Activated CD4-positive, alpha-beta T cell treated with anti-CD3 and anti-CD28 coated beads, Interleukin-2, amount 50 U/mL, for 1 hour (primary cell): ENCODE data around the gene SUFU.
"Not testable (repeated sequence)": the region's sequence is repeated elsewhere in the genome, so short reads cannot be mapped to it uniquely, and the experiment has no call there.

Experiments used
- DNase-seq: peaks from one replicate; pipeline ENCODE4 v3.0.0-alpha.2; 2020

Gene SUFU

DNA sequence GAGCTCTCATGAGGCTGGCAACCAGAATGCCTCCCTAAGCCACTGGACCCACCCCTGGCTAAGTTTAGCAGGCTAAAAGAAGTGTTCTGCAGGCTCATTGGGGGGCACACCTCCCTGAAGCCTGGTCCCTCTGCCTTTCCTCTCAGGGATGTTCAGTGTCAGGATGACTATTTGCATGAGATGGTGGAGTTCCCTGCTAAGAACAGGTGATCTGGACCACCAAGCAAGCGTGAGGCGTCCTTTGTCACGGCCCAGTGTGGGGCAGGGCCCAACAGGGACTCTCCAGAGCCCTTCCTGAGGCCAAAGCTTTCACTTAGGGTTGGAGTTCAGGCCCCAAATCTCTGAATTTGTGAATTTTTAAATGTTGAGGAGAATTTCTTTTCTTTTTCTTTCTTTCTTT is 12.0 kb downstream of the SUFU start:
- DNase-seq, result no peak

DNA sequence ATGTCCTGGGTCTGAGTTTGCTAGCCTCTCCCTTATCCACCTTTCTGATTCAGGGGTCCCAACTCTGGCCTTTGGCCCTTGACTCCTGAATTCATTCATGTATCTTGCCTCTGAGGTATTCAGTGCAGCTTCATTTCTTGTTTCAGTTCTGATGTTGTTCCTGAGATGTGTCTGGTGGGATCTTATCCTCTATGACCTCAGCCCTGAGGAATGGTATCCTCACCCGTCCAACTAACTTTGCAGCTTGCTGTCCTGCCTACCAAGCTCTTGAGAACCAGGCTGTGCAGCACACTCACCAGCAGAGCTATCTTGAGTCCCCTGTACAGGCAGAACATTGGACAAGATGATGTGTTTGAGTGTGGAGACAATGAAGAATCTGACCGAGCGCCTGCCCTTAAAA is 13.8 kb downstream of the SUFU start:
- no peak for DNase-seq

DNA sequence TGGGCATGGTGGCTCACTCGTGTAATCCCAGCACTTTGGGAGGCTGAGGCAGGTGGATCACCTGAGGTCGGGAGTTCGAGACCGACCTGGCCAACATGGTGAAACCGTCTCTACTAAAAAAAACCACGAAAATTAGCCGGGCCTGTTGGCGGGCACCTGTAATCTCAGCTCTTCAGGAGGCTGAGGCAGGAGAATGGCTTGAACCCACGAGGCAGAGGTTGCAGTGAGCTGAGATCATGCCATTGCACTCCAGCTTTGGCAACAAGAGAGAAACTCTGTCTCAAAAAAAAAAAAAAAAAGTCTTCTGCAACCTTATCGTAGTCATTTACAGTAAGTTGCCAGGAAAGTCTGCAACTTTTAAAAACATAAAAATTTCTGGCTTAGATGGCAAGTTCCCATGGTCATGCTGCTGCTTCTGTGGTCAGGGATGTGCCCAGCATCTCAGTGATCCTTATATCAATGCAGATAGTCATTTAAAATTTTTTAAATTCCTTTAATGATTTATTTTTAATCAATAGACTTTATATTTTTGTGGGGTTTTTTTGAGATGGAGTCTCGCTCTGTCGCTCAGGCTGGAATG is 15.6 kb downstream of the SUFU start:
- no peak for DNase-seq

DNA sequence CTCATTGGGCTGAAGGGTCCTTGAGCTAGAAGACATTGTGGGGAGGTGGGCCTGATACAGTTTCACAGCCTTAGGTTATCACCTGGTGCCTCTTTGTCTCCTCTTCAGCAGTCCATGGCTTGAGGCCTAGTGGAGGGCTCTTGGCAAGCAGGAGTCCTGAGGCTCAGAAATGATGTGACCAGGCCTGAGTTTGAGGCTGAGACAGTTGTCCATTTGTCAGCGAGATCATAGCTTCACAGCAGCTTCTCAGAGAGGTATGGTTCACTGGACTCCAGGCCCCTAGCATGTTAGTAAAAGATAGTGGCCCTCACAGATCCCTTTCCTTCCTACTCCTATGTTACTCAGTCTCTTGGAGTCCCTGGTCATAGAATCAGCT is 19.1 kb downstream of the SUFU start:
- no peak for DNase-seq

DNA sequence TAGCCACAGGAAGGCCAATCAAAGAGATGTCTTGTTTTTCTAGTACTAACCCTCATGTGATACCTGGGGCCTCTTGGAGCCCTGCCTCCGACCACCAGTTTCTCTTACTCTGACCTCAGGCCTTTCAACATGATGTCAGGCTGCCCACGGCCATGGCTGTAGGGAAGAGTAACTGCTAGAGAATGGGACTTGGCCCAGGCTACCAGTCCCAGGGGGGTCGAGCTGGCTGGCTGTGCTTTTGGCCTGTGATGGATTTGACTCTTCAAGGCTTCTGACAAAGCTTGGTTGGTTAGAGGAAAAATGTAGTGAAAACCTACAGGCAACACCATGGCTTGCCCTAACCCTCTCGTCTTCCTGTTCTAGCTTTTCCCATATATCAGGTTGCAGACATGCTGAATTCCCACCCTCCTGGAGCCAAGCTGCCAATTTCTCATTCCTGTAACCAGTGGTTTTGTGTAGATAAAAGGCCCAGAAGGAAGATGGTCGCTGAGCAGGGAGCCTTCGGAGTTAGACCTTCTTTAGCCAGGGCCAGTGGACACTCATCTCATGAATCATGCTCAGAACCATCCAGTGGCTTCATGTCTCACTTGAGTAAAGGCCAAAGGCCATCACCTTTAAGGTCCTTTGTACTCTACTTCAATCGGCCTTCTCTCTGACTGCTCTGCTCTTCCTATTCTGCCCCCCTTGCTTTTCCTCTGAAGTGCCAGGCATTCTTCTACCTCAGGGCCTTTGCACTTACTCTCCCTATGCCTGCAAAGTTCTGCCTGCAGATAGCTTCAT is 19.7 kb downstream of the SUFU start:
- no peak for DNase-seq

DNA sequence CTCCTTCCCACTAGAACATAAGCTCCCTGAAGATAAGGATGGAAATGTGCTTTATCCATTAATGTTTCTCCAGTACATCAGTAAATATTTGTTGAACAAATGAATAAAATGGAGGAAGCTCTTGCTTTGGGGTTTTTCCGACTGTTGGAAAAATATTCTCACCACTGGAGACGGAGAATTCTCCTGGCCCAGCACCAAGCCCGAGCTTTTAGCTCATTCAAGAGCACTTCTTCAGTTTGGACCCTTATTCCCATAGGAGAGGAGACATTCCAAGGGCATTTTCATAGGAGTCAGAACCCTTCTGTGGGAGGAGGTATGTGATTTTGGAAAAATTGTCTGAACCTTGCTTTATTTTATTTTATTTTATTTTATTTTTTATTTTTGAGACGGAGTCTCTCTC is 21.0 kb downstream of the SUFU start:
- no peak for DNase-seq

DNA sequence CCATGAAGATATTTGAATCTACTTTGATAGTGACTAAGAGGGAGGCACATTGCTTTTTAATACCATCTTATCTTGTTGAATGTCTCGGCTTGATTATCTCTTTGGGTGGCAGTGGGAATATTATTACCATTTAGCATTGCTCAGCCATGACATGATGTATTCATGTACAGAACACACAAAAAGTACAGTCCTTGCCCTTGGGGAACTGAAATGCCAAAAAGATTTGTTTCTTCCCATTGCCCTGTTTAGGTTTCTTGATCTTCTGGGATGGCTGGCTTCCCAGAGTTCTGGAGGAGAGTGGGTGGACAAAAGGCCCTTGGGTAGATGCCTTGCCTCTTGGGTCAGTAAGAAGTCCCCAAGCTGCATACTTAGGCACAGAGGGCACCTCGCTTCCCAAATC is 23.8 kb downstream of the SUFU start:
- no peak for DNase-seq

DNA sequence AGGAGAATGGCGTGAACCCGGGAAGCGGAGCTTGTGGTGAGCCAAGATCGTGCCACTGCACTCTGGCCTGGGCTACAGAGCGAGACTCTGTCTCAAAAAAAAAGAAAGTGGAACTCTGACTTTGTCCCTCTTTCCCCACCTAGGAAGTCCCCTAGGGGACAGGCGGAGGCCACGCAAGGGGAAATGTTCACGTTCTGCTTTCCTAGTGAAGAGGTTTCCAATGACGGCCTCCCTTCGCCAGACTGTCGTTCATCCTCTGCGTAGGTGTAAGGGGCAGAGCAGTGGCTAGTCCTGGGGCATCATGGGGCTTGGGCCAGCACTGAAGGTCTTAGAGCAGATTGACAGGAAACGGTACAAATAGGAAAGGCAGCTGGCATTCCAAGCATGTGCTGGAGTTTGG is 30.6 kb downstream of the SUFU start:
- DNase-seq, result no peak

DNA sequence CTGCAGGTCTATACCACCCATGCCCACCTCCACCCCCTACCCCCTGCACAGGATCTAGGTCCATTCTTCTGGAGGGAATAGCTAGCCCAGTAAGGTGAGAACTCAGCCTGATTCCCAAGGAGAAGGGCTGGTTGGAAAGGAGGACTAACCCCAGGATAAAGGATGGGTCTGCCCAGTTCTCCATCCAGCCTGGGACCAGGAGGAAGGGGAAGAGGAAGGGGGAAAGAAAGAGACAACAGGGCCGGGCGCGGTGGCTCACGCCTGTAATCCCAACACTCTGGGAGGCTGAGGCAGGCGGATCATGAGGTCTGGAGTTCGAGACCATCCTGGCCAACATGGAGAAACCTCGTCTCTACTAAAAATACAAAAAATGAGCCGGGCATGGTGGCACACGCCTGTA is 31.2 kb downstream of the SUFU start:
- DNase-seq, result not testable (repeated sequence)

DNA sequence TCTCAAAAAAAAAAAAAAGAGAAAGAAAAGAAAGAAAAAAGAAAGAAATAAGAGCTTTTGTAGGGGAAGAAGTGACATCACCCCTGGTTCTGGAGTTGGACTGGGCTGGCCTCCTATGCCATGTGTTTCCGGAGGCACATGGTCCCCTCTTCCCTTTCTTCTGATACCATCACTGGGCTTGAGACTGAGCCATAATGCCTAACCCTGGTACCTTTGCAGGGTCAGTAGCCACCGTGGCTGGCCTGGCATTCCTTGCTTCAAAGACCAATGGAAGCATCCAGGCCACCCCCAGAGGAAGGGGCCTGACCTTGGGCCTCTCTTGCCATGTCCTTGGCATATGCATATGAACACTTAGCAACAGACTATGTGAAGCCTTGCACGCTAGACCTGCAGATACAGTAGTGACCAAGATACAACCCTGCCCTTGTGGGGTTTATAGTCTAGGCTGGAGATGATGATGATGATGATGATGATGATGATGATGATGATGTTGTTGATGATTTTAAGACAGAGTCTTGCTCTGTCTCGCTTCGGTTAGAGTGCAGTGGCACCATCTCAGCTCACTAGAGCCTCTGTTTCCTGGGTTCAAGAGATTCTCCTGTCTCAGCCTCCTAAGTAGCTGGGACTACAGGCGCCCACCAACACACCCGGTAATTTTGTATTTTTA is 31.8 kb downstream of the SUFU start:
- DNase-seq, result no peak

DNA sequence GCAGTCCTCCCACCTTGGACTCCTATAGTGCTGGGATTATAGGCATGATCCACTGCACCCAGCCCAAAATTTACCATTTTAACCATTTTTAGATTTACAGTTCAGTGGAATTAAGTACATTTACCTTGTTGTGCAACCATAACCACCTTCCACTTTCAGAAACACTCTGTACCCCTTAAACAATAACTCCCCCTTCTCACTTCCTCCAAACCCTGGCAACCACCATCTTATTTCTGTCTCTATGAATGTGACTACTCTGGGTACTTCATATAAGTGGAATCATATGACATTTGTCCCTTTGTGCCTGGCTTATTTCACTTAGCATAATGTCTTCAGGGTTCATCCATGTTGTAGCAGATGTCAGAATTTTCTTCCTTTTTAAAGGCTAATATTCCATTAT is 33.6 kb downstream of the SUFU start:
- no peak for DNase-seq

DNA sequence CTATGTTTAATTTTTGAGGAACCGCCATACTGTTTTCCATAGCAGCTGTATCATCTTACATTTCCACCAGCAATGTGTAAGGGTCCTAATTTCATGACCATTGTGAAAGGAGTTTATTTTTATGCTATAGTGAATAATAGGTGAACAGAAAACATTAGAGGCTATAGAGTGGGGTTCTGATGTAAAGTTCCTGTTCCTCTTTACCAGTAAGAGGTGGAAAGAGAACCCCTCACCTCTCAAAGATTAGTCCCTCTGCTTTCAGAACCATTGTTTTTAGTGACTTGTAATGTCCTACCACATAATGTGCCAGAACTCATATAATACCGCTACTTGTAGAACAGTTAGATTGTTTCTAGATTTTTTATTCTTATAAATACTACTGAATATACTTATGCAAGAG is 34.2 kb downstream of the SUFU start:
- no peak for DNase-seq

DNA sequence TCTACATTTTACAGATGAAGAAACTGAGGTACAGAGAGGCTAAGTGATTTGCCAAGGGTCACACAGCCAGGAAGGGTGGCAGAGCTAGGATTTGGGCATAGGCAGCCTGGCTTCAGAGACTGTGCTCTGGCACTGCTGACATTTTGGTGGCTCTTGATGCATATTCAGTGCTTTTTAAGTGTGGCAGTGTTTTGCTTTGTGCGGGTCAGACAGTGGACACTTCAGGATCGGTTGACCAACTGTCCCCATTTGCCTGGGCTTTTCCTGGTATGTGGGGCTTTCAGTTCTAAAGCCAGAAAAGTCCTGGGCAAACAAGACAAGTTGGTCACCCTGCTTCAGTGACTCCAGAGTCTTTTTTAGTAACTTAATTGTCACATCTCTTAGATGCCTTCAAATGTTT is 35.0 kb downstream of the SUFU start:
- no peak for DNase-seq

DNA sequence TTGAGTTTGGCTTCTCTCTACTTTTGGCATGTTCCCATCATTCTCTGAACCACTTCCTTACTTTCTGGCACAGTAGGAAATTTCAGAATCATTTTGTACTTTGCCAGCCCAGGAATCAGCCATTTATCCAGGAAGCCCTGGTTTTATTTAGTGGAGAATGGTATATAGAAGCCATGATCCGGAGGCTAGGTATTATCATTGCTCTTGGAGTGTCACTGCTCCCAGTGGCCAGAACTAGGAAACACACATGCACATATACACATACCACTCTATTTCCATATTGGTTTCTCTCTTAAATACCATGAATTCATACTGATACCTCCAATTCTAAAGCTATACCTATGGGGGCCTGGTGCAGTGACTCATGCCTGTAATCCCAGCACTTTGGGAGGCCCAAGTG is 36.3 kb downstream of the SUFU start:
- no peak for DNase-seq

DNA sequence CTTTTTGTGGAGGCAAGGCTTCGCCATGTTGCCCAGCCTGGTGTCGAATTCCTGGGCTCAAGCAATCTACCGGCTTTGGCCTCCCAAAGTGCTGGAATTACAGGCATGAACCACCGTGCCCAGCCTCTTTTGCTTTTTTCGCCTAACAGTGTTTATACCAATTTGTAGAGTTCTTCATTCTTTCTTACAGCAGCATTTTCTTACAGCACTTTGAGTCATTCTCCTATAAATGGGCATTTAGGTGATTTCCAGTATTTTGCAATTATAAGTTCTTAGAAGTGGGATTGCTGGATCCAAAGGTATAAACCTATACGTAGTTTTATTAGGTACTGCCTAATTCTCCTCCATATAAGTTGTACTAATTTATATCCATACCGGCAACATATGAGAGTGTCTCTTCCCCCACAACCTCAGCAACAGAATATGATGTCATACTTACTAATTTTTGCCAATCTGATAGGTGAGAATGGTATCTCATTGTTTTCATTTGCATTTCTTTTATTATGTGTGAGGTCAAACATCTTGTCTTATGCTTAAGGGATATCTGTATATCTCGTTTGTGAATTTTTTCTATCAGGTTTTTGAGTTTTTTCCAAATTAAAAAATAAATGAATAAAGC is 39.1 kb downstream of the SUFU start:
- DNase-seq, result no peak

DNA sequence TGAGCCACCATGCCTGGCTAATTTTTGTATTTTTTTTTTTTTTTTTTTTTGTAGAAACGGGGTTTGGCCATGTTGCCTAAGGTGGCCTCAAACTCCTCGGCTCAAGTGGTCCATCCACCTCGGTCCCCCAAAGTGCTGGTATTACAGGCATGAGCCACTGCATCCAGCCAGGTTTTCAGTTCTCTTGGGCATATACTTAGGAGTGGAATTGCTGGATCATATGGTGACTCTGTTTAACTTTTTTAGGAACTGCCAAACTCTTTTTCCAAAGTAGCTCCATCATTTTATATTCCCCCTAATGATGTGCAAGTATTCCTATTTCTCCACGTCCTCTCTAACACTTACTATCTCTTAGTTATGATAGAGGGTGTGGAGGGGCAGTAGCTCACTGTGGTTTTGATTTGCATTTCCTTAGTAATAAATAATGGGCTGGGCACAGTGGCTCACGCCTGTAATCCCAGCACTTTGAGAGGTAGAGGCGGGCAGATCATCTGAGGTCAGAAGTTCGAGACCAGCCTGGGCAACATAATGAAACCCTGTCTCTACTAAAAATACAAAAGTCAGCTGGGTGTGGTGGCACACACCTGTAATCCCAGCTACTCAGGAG is 41.6 kb downstream of the SUFU start:
- no peak for DNase-seq

DNA sequence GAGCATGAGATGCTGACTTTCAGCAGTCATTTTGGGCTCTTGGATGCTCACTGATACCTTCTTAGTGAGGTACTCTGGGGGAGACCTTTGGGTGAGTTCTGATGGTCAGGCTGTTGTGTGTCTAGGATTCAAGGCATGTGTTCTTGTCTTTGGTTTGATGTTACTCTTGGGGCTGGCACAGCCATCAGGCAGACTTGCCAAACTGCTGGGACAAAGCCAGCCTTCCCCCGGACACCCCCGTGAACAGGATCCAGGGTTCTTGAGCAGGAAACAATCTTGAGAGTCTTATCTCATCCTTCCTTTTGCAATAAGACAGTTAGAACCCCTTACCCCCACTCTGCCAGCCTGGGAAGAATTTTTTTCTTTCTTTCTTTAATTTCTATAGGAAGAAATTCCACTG is 42.2 kb downstream of the SUFU start:
- no peak for DNase-seq

DNA sequence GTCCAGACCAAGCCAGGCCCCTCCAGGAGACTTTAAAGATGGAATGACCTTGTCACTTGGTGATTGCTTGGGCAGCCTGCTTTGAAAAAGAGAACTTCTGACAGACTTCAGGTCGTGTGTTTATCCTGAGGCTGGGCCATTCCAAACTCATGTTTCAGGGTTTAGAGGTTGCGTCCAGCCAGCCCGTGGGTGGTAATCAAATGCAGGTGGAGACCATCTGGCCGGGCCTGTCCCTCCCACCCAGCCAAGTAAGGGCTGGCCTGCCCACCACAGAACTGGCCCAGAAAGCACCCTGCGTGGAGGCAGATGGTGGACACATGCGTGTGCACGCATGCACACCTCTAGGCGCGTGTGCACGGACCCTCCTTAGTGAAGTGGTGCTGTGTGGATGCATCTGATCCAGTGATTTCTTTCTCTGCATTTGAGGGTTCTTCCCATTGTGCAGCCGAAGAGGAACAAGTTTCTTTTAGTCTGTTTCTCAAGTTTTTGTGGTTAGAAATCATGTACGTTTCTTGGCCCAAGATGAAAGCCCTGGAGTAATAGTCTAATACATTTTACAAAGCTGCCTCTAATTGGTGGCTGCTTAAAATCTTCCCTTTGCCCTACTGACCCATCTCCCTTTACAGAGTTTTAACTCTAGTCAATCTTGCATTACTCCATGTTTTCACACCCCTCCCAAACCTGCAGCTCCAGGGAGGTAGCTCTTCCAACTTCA is 43.0 kb downstream of the SUFU start:
- DNase-seq, result no peak

DNA sequence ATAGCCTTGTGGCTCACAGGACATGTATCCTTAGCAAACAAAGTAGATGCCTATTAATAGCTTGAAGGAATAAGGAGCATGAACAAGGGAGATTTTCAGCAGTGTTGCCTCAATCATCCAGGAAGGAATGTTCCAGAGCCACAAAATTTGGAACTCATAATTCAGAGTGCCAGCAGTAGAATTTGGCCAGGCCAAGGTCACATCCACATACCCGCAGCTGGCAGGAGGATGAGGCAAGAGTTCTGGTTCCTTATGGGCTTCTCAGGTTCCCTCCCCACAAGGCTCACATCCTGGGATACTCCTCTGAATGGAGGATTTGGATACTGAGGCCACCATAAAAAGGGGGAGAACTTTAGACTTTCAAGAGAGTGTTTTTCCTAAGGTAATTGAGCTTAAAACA is 45.8 kb downstream of the SUFU start:
- DNase-seq, result no peak

DNA sequence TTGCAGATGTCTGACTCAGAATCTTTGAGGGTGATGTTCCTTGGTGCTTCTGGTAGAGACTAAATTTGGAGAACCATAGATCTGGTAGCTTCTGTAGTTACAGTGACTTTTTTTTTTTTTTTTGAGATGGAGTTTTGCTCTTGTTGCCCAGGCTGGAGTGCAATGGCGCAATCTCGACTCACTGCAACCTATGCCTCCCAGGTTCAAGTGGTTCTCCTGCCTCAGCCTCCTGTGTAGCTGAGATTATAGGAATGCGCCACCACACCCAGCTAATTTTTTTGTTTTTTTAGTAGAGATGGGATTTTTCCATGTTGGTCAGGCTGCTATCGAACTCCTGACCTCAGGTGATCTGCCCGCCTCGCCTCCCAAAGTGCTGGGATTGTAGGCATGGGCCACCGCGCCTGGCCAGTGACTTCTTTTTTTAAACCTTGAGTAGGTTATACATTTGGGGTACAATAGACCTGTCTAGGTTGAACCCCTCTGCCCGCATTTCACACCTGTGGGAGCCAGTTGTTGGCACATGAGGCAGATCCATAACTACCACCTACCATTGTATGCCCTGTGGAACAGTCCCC is 47.0 kb downstream of the SUFU start:
- no peak for DNase-seq

DNA sequence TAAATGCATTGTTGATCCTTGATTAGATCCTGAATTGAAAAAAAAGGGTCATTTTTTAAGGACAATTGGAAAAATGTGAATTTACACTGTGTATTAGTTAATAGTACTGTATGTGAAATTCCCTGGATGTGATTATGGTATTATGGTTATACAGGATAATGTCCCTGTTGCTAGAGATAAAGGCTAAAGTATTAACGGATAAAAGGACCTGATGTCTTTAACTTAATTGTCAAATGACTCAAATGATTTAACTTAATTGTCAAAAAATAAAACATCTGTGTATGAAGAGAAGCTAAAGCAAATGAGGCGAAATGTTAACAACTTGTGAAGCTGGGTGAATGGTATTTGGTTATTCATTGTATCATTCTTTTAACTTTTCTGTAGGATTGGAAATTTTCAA is 48.8 kb downstream of the SUFU start:
- no peak for DNase-seq

DNA sequence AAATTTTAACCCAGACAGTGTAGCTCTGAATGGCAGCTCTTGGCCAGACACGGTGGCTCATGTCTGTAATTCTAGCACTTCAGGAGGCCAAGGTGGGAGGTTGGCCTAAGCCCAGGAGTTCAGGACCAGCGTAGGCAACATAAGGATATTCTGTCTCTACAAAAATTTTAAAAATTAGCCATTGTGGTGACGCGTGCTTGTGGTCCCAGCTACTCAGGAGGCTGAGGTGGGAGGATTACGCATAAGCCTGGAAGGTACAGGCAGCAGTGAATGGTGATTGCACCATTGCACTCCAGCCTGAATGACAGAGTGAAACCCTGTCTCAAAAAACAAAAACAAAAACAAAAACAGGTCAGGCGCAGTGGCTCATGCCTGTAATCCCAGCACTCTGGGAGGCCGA is 50.0 kb downstream of the SUFU start:
- DNase-seq, result no peak

DNA sequence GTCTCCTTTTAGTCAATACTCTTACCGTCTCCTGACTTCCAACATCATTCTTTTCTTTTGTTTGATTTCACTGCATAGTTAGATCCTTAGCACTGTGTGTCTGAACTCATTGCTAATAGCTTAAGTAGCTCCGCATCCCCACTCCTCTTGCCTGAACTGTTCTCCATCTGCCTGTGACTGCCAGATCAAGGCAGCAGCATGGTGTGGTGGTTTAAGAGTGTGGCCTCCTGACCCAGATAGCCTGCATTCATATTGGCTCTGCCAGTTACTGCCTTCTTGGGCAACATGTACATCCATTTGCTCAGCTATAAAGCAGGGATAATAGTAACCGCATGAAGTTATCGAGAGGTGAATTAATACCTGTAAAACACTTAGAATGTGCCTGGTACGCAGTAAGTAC is 50.8 kb downstream of the SUFU start:
- DNase-seq, result no peak
